WTC11 (cell line): Measurements from ENCODE around the gene AKR1A1. TPM values are rescaled to one million over a fixed set of nuclear protein-coding genes. Genes with fewer than 3 reads are reported as not detected.

Experiments
- ATF1 ChIP-seq: sonication (generic); formaldehyde crosslinking; IDR thresholded peaks from 2 replicates; pipeline ENCODE4 v1.8.1; 2023; ENCODE audit warnings: mild to moderate bottlenecking, moderate library complexity, missing genetic modification reagents
- ATF6 ChIP-seq: sonication (generic); formaldehyde crosslinking; IDR thresholded peaks from 2 replicates; pipeline ENCODE4 v1.8.1; 2023; ENCODE audit warnings: mild to moderate bottlenecking, missing genetic modification reagents
- CBFB ChIP-seq: sonication (generic); formaldehyde crosslinking; IDR thresholded peaks from 2 replicates; pipeline ENCODE4 v1.8.1; 2022; ENCODE audit warnings: mild to moderate bottlenecking, low read depth, missing genetic modification reagents
- ELF4 ChIP-seq: sonication (generic); formaldehyde crosslinking; IDR thresholded peaks from 2 replicates; pipeline ENCODE4 v1.8.1; 2022; ENCODE audit warnings: low read depth, mild to moderate bottlenecking, moderate library complexity, missing genetic modification reagents
- ESRRA ChIP-seq: sonication (generic); formaldehyde crosslinking; IDR thresholded peaks from 2 replicates; pipeline ENCODE4 v1.8.1; 2022; ENCODE audit warnings: mild to moderate bottlenecking, missing genetic modification reagents, borderline replicate concordance
- FOXP1 ChIP-seq: sonication (generic); formaldehyde crosslinking; IDR thresholded peaks from 2 replicates; pipeline ENCODE4 v1.8.0; 2022; ENCODE audit warnings: missing genetic modification reagents, mild to moderate bottlenecking, moderate library complexity, borderline replicate concordance
- FOXP4 ChIP-seq: sonication (generic); formaldehyde crosslinking; IDR thresholded peaks from 2 replicates; pipeline ENCODE4 v1.8.0; 2022; ENCODE audit warnings: mild to moderate bottlenecking, missing genetic modification reagents
- GRHL2 ChIP-seq: fragments of 250-450 bp; sonication (Bioruptor Pico); IDR thresholded peaks from 2 replicates; pipeline ENCODE4 v1.8.0; 2022; ENCODE audit warnings: mild to moderate bottlenecking, moderate library complexity; ENCODE audit not compliant: insufficient replicate concordance, severe bottlenecking
- GTF2I ChIP-seq: fragments of 250-450 bp; sonication (Bioruptor Pico); conservative IDR thresholded peaks from 2 replicates; pipeline ENCODE4 v1.4.0; 2021; ENCODE audit warnings: mild to moderate bottlenecking
- MYBL2 ChIP-seq: sonication (generic); formaldehyde crosslinking; IDR thresholded peaks from 2 replicates; pipeline ENCODE4 v1.8.1; 2023; ENCODE audit warnings: mild to moderate bottlenecking, moderate library complexity, missing genetic modification reagents
- NR3C1 ChIP-seq: sonication (generic); formaldehyde crosslinking; conservative IDR thresholded peaks from 2 replicates; pipeline ENCODE4 v1.8.1; 2023; ENCODE audit warnings: low read depth, mild to moderate bottlenecking, missing genetic modification reagents
- OVOL2 ChIP-seq: fragments of 250-450 bp; sonication (Bioruptor Pico); IDR thresholded peaks from 2 replicates; pipeline ENCODE4 v1.9.0; 2021; ENCODE audit warnings: mild to moderate bottlenecking, borderline replicate concordance
- SMAD3 ChIP-seq: sonication (generic); formaldehyde crosslinking; IDR thresholded peaks from 2 replicates; pipeline ENCODE4 v1.8.0; 2022; ENCODE audit warnings: missing genetic modification reagents, mild to moderate bottlenecking, borderline replicate concordance
- ZBTB21 ChIP-seq: sonication (generic); formaldehyde crosslinking; IDR thresholded peaks from 2 replicates; pipeline ENCODE4 v1.8.1; 2023; ENCODE audit warnings: mild to moderate bottlenecking, missing genetic modification reagents, borderline replicate concordance
- ZNF263 ChIP-seq: sonication (generic); formaldehyde crosslinking; IDR thresholded peaks from 2 replicates; pipeline ENCODE4 v1.8.1; 2022; ENCODE audit warnings: low read depth, mild to moderate bottlenecking, moderate library complexity, missing genetic modification reagents
- ZNF281 ChIP-seq: sonication (generic); formaldehyde crosslinking; IDR thresholded peaks from 2 replicates; pipeline ENCODE4 v1.8.0; 2023; ENCODE audit warnings: mild to moderate bottlenecking, missing genetic modification reagents
- total RNA-seq: library from RNA; stranded (reverse); gene quantifications from 3 replicates; pipeline ENCODE4 v1.2.3, GENCODE V29; 2021
- TF ChIP-seq, protein P1 (sequence below): sonication (generic); formaldehyde crosslinking; IDR thresholded peaks from 2 replicates; pipeline ENCODE4 v1.8.0; 2022; ENCODE audit warnings: mild to moderate bottlenecking, missing genetic modification reagents
- TF ChIP-seq, protein P2 (sequence below): sonication (generic); formaldehyde crosslinking; IDR thresholded peaks from 2 replicates; pipeline ENCODE4 v1.8.0; 2023; ENCODE audit warnings: missing genetic modification reagents, mild to moderate bottlenecking, borderline replicate concordance
- TF ChIP-seq, protein P3 (sequence below): sonication (generic); formaldehyde crosslinking; IDR thresholded peaks from 2 replicates; pipeline ENCODE4 v1.8.1; 2023; ENCODE audit warnings: mild to moderate bottlenecking, missing genetic modification reagents, borderline replicate concordance

Gene AKR1A1
- total RNA-seq, 1 experiment from 2014 or later = 338 TPM

DNA sequence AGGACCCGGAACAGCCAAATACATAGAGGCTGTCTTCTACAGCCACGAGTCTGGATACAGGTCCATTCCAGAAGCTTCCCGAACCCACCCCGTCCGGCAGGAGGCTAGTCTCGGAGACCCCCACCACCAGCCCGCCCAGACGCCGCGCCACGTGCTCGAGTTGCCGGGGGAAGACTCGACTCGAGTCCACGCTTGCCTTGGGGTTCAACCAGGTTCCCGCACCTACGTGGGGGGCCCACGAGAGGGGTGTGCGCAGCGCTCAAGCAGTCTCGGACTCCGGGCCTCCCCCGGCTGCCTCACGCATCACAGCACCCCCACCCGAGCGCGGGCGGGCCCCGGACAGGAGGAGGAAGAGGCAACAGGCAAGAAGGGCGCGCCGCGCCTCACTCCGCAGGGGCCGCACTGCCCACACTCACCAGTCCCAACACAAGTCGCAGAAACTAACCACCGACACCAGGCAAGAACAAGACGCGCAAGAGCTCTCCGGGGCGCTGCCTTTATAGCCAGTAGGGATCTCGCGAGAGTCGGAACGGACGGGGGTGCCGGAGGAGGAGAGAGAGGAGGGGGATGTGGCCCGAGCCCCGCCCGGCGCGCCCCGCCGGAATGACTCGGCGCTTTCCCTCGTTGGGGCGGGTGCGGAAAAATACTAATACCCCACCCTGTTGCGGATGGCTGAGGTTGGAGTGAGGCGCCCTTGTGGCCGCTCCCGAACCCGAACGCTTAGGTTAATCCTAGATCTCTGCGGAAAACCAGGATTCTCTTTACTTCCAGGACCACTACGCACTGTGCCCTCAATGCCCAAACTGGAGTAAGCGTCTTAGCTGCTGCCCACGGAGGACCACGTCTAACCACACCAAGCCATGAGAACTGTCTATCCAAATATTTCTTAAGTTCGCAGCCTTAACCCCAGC, 29.0 kb upstream of the AKR1A1 start, which contains the start of gene PRDX1 (continued):
- TF ChIP-seq ZBTB21 (no peak; the same call in 1 of the 2 replicates), MYBL2 (CRISPR knock-in tag) (peak; percentile 92), NR3C1 (CRISPR knock-in tag) (0 out of 2 replicates have a peak, but pooled peaks have one; percentile 32), CBFB (CRISPR knock-in tag) (0 out of 2 replicates have a peak, but pooled peaks have one; percentile 62), ATF6 (CRISPR knock-in tag) (no peak), GRHL2 (CRISPR knock-in tag) (no peak), FOXP1 (CRISPR knock-in tag) (peak; percentile 96), ZNF263 (CRISPR knock-in tag) (no peak), SMAD3 (CRISPR knock-in tag) (peak; percentile 93), ATF1 (CRISPR knock-in tag) (no peak), OVOL2 (CRISPR knock-in tag) (no peak; the same call in 1 of the 2 replicates), ELF4 (CRISPR knock-in tag) (no peak), FOXP4 (CRISPR knock-in tag) (peak; percentile 95), ESRRA (CRISPR knock-in tag) (no peak; the same call in 1 of the 2 replicates), GTF2I (CRISPR knock-in tag) (no peak), ZNF281 (CRISPR knock-in tag) (peak; percentile 93)
- TF ChIP-seq, protein P1, sequence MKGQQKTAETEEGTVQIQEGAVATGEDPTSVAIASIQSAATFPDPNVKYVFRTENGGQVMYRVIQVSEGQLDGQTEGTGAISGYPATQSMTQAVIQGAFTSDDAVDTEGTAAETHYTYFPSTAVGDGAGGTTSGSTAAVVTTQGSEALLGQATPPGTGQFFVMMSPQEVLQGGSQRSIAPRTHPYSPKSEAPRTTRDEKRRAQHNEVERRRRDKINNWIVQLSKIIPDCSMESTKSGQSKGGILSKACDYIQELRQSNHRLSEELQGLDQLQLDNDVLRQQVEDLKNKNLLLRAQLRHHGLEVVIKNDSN = peak; percentile 48
- TF ChIP-seq, protein P2, sequence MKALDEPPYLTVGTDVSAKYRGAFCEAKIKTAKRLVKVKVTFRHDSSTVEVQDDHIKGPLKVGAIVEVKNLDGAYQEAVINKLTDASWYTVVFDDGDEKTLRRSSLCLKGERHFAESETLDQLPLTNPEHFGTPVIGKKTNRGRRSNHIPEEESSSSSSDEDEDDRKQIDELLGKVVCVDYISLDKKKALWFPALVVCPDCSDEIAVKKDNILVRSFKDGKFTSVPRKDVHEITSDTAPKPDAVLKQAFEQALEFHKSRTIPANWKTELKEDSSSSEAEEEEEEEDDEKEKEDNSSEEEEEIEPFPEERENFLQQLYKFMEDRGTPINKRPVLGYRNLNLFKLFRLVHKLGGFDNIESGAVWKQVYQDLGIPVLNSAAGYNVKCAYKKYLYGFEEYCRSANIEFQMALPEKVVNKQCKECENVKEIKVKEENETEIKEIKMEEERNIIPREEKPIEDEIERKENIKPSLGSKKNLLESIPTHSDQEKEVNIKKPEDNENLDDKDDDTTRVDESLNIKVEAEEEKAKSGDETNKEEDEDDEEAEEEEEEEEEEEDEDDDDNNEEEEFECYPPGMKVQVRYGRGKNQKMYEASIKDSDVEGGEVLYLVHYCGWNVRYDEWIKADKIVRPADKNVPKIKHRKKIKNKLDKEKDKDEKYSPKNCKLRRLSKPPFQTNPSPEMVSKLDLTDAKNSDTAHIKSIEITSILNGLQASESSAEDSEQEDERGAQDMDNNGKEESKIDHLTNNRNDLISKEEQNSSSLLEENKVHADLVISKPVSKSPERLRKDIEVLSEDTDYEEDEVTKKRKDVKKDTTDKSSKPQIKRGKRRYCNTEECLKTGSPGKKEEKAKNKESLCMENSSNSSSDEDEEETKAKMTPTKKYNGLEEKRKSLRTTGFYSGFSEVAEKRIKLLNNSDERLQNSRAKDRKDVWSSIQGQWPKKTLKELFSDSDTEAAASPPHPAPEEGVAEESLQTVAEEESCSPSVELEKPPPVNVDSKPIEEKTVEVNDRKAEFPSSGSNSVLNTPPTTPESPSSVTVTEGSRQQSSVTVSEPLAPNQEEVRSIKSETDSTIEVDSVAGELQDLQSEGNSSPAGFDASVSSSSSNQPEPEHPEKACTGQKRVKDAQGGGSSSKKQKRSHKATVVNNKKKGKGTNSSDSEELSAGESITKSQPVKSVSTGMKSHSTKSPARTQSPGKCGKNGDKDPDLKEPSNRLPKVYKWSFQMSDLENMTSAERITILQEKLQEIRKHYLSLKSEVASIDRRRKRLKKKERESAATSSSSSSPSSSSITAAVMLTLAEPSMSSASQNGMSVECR = peak; percentile 89; the same call in 1 of the 2 replicates
- TF ChIP-seq, protein P3, sequence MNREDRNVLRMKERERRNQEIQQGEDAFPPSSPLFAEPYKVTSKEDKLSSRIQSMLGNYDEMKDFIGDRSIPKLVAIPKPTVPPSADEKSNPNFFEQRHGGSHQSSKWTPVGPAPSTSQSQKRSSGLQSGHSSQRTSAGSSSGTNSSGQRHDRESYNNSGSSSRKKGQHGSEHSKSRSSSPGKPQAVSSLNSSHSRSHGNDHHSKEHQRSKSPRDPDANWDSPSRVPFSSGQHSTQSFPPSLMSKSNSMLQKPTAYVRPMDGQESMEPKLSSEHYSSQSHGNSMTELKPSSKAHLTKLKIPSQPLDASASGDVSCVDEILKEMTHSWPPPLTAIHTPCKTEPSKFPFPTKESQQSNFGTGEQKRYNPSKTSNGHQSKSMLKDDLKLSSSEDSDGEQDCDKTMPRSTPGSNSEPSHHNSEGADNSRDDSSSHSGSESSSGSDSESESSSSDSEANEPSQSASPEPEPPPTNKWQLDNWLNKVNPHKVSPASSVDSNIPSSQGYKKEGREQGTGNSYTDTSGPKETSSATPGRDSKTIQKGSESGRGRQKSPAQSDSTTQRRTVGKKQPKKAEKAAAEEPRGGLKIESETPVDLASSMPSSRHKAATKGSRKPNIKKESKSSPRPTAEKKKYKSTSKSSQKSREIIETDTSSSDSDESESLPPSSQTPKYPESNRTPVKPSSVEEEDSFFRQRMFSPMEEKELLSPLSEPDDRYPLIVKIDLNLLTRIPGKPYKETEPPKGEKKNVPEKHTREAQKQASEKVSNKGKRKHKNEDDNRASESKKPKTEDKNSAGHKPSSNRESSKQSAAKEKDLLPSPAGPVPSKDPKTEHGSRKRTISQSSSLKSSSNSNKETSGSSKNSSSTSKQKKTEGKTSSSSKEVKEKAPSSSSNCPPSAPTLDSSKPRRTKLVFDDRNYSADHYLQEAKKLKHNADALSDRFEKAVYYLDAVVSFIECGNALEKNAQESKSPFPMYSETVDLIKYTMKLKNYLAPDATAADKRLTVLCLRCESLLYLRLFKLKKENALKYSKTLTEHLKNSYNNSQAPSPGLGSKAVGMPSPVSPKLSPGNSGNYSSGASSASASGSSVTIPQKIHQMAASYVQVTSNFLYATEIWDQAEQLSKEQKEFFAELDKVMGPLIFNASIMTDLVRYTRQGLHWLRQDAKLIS (CRISPR knock-in tag) = peak; percentile 96
